Fibroblast of the aortic adventitia (primary cell): Measurements from ENCODE around the gene BCAS3. TPM values are rescaled to one million over a fixed set of nuclear protein-coding genes. Genes with fewer than 3 reads are reported as not detected.

Source experiments
- DNase-seq: peaks from one replicate; pipeline ENCODE4 v3.0.0-alpha.2; 2010; ENCODE audit warnings: low read depth
- H3K4me3 ChIP-seq: 2 replicates; pipeline ENCODE4 v1.5.1; 2011; ENCODE audit warnings: low read depth, mild to moderate bottlenecking, control low read depth, low read length, moderate library complexity
- total RNA-seq: library from RNA; depleted of rRNA; stranded (reverse); fragments of >200 nt; gene quantifications from 2 replicates; pipeline ENCODE4 v1.2.3, GENCODE V29; 2012; ENCODE audit warnings: low replicate concordance
- TF ChIP-seq, protein P1 (sequence below): IDR thresholded peaks from 2 replicates; pipeline ENCODE4 v1.5.1; 2011; ENCODE audit warnings: mild to moderate bottlenecking, low read length, control low read depth, inconsistent platforms; ENCODE audit not compliant: insufficient read depth

The BCAS3 gene
- total RNA-seq, 1 donor: 29.6 TPM

DNA sequence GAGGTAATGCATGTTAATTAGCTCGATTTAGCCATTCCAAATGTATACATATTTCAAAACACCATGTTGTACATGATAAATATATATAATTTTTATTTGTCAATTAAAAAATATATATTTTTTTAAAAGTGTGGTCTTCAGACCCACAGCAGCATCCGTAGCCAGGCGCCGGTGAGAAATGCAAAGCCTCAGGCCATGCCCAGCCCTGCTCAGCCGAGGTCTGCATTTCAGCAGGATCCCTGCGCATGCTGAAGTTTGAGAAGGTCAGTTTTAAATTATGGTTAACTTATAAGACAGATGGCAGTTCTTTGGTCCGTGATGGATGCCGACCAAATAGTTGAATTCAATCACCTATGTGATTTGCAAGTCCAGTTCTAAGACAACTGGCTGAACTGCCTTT, 694.0 kb downstream of the BCAS3 start:
- DNase-seq: no peak
- H3K4me3 ChIP-seq: no peak overlapping the region
- TF ChIP-seq, protein P1, sequence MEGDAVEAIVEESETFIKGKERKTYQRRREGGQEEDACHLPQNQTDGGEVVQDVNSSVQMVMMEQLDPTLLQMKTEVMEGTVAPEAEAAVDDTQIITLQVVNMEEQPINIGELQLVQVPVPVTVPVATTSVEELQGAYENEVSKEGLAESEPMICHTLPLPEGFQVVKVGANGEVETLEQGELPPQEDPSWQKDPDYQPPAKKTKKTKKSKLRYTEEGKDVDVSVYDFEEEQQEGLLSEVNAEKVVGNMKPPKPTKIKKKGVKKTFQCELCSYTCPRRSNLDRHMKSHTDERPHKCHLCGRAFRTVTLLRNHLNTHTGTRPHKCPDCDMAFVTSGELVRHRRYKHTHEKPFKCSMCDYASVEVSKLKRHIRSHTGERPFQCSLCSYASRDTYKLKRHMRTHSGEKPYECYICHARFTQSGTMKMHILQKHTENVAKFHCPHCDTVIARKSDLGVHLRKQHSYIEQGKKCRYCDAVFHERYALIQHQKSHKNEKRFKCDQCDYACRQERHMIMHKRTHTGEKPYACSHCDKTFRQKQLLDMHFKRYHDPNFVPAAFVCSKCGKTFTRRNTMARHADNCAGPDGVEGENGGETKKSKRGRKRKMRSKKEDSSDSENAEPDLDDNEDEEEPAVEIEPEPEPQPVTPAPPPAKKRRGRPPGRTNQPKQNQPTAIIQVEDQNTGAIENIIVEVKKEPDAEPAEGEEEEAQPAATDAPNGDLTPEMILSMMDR: no peak

DNA sequence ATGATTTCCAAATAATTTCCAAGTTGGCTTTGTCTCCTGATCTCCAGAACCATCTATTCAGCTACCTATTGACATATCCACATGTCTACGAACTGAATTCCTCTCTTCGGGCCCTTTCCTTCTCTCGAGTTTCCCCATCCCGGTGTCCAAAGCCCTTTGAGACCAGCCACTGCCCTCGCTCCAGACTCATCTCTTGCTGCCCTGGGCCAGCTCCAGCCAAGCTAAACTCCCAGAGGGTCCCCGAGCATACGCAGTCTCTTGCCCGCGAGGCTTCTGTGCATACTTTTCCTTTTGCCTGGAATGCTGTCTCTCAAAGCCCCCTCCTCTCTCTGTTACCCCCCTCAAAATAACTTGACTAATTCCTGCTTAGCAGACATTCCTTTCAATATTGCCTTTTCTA, 694.8 kb downstream of the BCAS3 start:
- no peak overlapping the region for H3K4me3 ChIP-seq
- TF ChIP-seq, protein P1: no peak
- no peak for DNase-seq

DNA sequence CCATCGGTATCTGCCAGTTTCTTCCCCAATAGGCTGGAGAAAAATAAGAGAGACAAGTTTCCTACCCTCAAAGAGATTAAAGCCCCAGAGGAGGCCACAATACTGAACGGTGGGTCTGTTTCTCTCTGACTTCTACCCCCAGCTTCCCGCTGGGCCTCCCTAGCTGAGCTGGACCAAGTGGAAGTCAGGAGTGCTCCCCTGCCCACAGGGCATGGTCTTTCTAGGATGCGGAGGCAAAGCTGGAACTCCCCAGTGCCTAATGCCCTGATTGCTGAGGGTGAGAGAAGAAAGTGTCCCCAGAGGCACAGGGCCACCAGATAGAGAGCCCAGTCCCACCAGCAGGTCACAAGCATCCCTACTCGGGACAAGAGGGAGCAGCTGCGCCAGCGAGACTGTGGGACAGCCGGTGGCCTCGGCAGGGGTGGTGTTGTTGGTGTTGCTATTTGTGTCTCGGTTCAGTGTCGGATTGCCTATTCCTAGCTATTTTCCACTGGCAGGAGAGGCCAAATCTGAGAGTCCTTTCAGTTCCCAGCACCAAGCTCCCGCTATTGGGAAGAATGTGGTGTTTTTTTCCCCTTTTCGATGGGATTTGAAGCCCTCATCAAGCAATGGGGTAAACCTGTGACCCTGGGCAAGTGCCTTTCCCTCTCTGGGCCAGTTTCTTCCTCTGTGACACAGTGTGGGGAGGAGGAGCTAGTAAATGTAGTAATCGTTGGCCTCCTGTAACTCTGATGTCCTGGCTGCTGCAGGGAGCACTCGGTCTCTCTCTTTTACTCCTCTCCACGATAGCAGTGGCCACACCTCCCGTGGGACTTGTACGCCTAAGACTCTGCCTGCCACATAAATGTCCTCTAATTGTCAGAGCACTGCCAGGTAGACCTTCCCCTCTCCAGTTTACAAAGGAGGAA, 699.5 kb downstream of the BCAS3 start:
- DNase-seq: no peak
- no peak overlapping the region for H3K4me3 ChIP-seq
- TF ChIP-seq, protein P1: no peak

DNA sequence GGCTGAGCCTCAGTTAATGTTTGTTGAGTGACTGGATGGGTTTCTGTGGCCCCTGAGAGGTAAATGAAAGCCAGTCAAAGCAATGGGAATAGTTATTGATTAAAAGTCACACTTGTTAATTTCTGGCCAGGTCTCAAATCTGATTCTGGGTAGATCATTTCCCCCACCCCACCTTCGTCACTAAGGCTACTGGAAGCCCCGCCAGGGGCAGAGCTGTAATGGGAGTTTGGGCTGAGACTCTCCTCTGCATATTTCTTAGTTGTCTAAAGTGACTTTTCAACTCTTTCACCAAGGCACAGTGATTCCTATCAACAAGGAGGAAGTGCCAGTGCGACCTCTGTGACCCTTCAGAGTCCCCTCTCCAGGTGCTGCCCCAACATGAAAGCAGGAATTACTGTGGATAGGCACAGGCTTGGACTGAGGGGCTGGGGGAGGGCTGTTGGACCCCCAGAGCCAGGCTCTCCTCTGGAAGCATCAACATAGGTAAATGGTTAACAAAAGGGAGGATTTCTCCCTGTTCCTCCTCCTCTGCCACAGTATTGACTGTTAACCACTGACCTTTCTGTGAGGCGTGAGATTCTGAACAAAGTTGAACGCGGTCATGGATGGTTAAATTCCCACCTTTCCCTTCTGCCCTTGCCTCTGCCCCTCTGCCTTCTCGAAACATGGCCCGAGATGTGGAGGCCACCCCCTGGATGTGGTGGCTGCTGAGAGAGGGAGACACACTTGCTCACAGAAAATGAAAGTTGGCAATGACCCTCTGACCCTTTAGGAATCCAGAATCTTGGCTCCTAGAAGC, 701.2 kb downstream of the BCAS3 start:
- H3K4me3 ChIP-seq: no peak overlapping the region
- TF ChIP-seq, protein P1: no peak
- DNase-seq: no peak

DNA sequence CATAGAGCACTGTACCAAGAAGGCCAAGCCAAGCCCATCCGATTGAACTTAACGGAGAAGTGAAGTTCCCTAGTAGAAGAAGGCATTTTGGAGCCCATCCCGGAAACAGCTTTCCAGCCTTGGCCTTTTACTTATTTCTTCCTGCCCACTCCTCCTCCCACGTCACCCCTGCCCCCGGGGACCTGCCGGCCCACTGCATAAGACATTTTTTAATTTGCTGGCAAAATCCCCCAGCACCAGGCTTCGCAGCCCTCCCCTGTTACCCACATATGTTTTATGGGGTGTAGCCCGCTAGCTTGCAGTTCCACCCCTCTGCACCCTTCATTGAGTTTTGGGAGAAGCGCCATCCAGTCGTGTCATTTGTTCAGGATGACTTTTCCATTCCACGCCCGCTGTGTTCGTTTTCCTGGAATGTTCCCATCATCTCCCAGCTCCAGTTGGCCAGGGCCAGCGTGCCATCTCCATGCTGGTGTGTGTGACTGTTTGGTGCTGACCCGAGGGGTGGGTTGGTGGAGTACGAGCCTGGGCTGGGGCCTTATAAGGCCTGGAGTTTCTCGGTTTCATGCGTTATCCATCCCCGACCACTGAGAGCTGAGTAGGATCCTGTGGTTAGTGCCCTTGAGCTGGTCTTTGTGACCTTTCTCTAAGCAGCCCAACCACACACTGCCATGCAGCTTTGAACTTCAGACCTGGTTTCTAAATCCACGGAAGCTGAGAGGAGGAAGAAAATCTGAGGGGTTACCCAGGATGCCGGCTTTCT, 702.0 kb downstream of the BCAS3 start:
- TF ChIP-seq, protein P1: no peak
- H3K4me3 ChIP-seq: no peak overlapping the region
- no peak for DNase-seq

DNA sequence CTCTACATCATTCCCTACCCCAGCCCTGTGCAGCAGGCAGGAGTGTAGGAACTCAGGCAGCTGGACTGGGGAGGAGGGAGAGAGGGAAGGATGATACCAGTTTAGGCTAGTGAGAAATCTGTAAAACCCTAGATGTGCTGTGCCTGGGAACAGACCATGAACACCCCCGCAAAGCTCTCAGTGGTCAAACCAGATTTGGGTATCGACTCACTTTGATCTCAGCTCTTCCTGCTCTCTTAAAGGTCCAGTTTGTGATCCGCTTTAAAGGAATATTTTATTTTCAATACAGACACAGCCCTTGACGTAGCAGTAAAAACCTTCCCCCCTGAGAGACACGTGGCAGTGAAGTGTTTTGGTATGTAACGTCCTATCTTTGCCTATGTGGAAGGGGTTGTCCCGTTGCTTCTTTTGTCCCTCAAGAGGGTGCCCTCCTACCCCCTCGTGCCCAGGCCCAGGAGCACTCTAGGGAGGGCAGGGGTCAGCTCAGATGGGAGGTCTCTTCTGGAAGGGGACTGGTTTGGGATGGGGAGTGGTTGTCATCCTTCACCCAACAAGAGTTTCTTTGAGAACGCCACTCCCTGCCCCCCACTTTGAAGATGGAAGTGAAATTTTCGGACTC, 702.7 kb downstream of the BCAS3 start:
- TF ChIP-seq, protein P1: no peak
- no peak overlapping the region for H3K4me3 ChIP-seq
- no peak for DNase-seq
